DOHH2 (cell line): ENCODE results near the gene RPS28.

Source experiments
- EZH2phosphoT487 ChIP-seq: fragments of 200-600 bp; sonication (generic); IDR thresholded peaks from 2 replicates; pipeline ENCODE4 v1.6.1; 2017; ENCODE audit warnings: borderline replicate concordance, mild to moderate bottlenecking, antibody characterized with exemption, low read length, moderate library complexity, mixed read lengths
- TF ChIP-seq, protein P1 (sequence below): fragments of 200-600 bp; sonication (generic); IDR thresholded peaks from one replicate; pipeline ENCODE4 v1.5.1; 2014; ENCODE audit warnings: antibody characterized with exemption, mild to moderate bottlenecking, low read depth, low read length; ENCODE audit not compliant: poor library complexity, severe bottlenecking

DNA sequence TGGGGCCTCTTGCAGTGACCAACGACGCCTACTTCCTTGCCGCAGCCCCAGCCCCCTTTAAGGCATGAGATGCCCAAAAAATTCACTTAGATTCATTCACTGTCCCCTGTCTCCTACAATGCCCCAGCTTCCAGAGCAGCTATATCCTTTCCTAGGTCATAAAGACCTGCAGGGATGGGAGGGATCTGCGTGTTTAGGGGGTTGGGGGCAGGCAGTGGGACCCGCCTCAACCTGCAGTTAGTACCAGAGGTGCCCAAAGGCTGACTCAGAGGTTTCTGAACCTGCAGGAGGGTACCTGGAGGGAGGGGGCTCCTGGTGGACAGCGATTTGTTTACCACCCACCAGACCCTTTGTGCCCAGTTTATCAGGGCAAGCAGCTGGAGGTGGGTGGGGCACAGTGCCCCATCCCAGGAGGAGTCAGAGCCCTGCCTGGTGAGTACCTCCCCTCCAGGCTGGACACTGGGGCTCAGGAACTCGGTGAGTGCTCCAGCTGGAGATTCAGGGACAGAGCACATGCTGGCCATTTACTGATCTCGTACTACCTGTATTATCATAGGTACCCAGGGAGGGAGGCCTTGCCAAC lies 10.1 kb downstream of the RPS28 start:
- no peak for TF ChIP-seq EZH2phosphoT487
- TF ChIP-seq, protein P1, sequence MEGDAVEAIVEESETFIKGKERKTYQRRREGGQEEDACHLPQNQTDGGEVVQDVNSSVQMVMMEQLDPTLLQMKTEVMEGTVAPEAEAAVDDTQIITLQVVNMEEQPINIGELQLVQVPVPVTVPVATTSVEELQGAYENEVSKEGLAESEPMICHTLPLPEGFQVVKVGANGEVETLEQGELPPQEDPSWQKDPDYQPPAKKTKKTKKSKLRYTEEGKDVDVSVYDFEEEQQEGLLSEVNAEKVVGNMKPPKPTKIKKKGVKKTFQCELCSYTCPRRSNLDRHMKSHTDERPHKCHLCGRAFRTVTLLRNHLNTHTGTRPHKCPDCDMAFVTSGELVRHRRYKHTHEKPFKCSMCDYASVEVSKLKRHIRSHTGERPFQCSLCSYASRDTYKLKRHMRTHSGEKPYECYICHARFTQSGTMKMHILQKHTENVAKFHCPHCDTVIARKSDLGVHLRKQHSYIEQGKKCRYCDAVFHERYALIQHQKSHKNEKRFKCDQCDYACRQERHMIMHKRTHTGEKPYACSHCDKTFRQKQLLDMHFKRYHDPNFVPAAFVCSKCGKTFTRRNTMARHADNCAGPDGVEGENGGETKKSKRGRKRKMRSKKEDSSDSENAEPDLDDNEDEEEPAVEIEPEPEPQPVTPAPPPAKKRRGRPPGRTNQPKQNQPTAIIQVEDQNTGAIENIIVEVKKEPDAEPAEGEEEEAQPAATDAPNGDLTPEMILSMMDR, result no peak
